Tibial artery (tissue), 4 donors: ENCODE data around the gene STAT3.

Experiments used
- DNase-seq, 2 donors: peaks; one replicate each; pipeline ENCODE4 v3.0.0-alpha.2; 2019
- H3K27ac ChIP-seq, 2 donors: fragments of 200-600 bp; sonication (generic) in 1 of 2; 1 replicate in 1 of 2; 2 replicates in 1 of 2; pipeline ENCODE4 v1.5.1; 2018 to 2019; ENCODE audit warnings: mild to moderate bottlenecking in 1 of 2
- H3K27me3 ChIP-seq, 2 donors: fragments of 200-600 bp; sonication (generic) in 1 of 2; one replicate each; pipeline versions ENCODE4 v1.5.1 to v1.6.0; 2016 to 2019
- H3K36me3 ChIP-seq, 3 donors: fragments of 200-600 bp; sonication (generic) in 2 of 3; one replicate each; pipeline ENCODE4 v1.5.1; 2016 to 2019; ENCODE audit warnings: mild to moderate bottlenecking in 2 of 3
- H3K4me1 ChIP-seq, 4 donors: fragments of 200-600 bp; sonication (generic) in 2 of 4; 1 replicate in 3 of 4; 2 replicates in 1 of 4; pipeline ENCODE4 v1.5.1; 2016 to 2019
- H3K4me3 ChIP-seq, 2 donors: fragments of 200-600 bp; sonication (generic) in 1 of 2; 1 replicate in 1 of 2; 2 replicates in 1 of 2; pipeline ENCODE4 v1.5.1; 2018 to 2019; ENCODE audit warnings: mild to moderate bottlenecking in 2 of 2
- H3K9me3 ChIP-seq, 3 donors: fragments of 200-600 bp; sonication (generic) in 1 of 3; one replicate each; pipeline ENCODE4 v1.5.1; 2016 to 2019
- intact Hi-C: fragments of 100-400 bp; cut with DNase I; formaldehyde crosslinking; loops from one replicate; pipeline ENCODE4 v1.15.0; 2023; ENCODE audit warnings: low total_unique reads
- TF ChIP-seq, protein P1 (sequence below), 2 experiments: fragments of 200-600 bp in 1 of 2; fragments of 450-650 bp in 1 of 2; IDR thresholded peaks; one replicate each; pipeline ENCODE4 v1.5.1; 2017 to 2019; ENCODE audit warnings: antibody characterized with exemption in 2 of 2, mild to moderate bottlenecking in 1 of 2, moderate library complexity in 1 of 2

Gene STAT3

DNA sequence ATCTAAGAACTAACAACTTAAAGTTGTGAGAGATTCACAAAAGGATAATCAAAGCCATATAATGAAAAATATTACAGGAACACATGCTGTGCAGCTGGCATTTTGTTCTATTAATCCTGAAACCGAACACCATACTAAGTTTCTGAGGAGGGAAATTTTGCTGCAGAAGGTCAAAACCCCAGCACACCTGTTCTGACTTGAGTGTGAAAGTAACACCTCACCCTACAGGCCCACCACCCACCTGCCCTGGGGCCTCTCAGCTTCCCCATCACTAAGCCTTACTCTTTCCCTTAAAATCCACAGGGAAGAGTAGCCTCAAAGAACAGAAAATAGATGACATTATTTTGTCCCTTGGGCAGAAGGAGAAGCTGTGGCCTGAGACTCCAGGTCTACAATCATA, 55.2 kb downstream of the STAT3 start:
- peaks cover 85 to 91% (median 89%) of the 10 kb centered on the region in 3 donors for H3K36me3 ChIP-seq
- intact Hi-C loops = no loop called here

DNA sequence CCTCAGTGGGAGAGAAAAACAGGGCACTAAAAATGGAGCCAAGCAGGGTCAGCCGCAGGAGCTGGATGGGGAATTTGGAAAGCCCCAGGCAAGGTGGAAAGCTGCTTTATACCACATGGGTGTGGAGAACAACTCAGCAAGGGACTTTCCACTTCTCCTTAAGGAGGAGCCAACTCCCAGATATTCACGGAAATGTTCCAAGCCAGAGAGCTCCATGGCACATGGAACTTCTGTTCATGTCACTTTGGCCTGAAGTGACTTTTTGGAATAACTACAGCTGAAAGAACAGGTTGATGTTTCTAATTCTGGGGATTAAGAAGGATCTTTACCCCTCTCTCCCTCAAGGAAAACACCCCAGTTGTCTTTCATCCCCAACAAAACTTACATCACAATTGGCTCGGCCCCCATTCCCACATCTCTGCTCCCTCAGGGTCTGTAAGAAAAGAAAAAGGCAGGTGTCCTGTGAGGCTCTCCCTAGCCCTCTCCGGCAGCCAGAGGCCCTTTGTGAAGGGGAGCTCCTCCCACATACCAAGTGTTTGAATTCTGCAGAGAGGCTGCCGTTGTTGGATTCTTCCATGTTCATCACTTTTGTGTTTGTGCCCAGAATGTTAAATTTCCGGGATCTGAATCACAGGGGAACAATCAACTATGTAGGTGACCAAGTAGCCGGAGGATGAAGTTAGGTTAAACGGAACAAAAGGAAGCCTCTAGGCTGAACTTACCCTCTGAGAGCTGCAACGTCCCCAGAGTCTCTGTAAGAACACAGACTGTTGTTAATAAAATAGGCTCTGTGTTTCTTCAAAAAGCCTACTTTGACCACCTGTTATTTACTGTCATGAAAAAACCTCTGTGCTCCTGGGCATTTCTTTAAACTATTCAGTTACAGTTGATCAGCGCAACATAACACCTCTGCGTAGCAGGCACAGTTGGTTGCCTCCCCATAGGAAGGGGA, 58.9 kb downstream of the STAT3 start:
- H3K27me3 ChIP-seq = no peaks in the 10 kb centered on the region
- intact Hi-C loops = no loop called here
- H3K4me1 ChIP-seq = peaks cover 0 to 34% (median 12%) of the 10 kb centered on the region in 4 donors
- no peak for DNase-seq
- H3K36me3 ChIP-seq = peaks cover 78 to 91% (median 87%) of the 10 kb centered on the region in 3 donors
- TF ChIP-seq, protein P1, sequence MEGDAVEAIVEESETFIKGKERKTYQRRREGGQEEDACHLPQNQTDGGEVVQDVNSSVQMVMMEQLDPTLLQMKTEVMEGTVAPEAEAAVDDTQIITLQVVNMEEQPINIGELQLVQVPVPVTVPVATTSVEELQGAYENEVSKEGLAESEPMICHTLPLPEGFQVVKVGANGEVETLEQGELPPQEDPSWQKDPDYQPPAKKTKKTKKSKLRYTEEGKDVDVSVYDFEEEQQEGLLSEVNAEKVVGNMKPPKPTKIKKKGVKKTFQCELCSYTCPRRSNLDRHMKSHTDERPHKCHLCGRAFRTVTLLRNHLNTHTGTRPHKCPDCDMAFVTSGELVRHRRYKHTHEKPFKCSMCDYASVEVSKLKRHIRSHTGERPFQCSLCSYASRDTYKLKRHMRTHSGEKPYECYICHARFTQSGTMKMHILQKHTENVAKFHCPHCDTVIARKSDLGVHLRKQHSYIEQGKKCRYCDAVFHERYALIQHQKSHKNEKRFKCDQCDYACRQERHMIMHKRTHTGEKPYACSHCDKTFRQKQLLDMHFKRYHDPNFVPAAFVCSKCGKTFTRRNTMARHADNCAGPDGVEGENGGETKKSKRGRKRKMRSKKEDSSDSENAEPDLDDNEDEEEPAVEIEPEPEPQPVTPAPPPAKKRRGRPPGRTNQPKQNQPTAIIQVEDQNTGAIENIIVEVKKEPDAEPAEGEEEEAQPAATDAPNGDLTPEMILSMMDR (IDR thresholded peaks at IDR 0.05) = no peak
- H3K9me3 ChIP-seq = no peaks in the 10 kb centered on the region
- peak overlapping the region; percentile 33 to 48 for H3K27ac ChIP-seq
- H3K4me3 ChIP-seq = no peak overlapping the region

More for the DNA sequence above, 55.2 kb downstream of the STAT3 start:
- DNase-seq = no peak
- H3K27ac ChIP-seq = no peak overlapping the region
- H3K9me3 ChIP-seq = no peaks in the 10 kb centered on the region
- no peak overlapping the region for H3K4me3 ChIP-seq
- H3K4me1 ChIP-seq = peaks cover 0 to 20% (median 9%) of the 10 kb centered on the region in 4 donors
- TF ChIP-seq, protein P1 (IDR thresholded peaks at IDR 0.05) = no peak
- no peaks in the 10 kb centered on the region for H3K27me3 ChIP-seq

DNA sequence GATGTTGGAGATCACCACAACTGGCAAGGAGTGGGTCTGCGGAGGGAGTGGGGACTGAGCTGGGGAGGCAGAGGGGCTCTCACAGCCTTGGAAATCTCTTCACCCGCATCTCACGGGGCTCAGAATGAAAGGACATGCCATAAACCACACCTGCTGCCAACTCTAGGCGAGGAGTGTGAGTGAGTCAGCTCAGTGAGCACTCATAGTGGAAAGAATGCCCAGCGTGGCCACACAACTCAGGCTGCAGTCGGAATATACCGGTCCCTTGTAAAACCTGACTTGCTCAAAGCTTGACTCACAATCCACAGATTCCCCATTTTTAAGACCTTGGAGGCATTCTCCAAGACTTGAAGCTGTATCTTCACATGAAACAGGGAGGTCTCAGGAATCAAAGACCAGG, 63.2 kb downstream of the STAT3 start:
- no peaks in the 10 kb centered on the region for H3K9me3 ChIP-seq
- TF ChIP-seq, protein P1 (IDR thresholded peaks at IDR 0.05) = no peak
- peak overlapping the region; percentile 47 to 58 for H3K27ac ChIP-seq
- peaks cover 65 to 93% (median 87%) of the 10 kb centered on the region in 3 donors for H3K36me3 ChIP-seq
- no peaks in the 10 kb centered on the region for H3K27me3 ChIP-seq
- peaks cover 0 to 52% (median 18%) of the 10 kb centered on the region in 4 donors for H3K4me1 ChIP-seq
- intact Hi-C loops = no loop called here
- DNase-seq = peak in 1 of 2 donors; percentile 82
- no peak overlapping the region for H3K4me3 ChIP-seq

DNA sequence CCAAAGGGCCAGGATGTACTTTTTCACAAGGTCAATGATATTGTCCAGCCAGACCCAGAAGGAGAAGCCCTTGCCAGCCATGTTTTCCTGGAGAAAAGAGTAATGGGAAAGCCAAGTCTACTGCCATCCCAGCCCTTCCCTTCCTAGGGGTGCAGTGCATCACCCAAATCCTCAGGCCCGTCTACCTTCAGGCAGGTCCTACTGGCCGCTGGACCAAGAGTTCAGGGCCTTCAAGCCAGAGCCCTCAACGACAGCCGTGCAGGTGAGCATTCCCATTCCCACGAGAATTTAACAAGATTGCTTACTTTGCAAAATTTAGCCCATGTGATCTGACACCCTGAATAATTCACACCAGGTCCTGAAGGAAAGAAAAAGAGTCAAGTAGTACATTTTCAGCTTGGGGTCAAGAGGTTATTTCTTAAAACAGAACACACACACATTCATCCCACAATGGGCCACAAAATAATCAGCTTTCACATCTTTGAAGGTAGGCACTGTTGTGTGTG, 64.9 kb downstream of the STAT3 start:
- peak overlapping the region; percentile 35 to 58 for H3K27ac ChIP-seq
- H3K4me3 ChIP-seq = no peak overlapping the region
- no peak for DNase-seq
- no peaks in the 10 kb centered on the region for H3K9me3 ChIP-seq
- intact Hi-C loops = loop anchor here (2.0 to 5.0 kb wide), 2 partner anchors 81 to 194 kb away; no protein-coding TSS in a partner anchor
- no peaks in the 10 kb centered on the region for H3K27me3 ChIP-seq
- H3K36me3 ChIP-seq = peaks cover 61 to 94% (median 93%) of the 10 kb centered on the region in 3 donors
- H3K4me1 ChIP-seq = peaks cover 0 to 39% (median 11%) of the 10 kb centered on the region in 4 donors
- TF ChIP-seq, protein P1 (IDR thresholded peaks at IDR 0.05) = no peak

DNA sequence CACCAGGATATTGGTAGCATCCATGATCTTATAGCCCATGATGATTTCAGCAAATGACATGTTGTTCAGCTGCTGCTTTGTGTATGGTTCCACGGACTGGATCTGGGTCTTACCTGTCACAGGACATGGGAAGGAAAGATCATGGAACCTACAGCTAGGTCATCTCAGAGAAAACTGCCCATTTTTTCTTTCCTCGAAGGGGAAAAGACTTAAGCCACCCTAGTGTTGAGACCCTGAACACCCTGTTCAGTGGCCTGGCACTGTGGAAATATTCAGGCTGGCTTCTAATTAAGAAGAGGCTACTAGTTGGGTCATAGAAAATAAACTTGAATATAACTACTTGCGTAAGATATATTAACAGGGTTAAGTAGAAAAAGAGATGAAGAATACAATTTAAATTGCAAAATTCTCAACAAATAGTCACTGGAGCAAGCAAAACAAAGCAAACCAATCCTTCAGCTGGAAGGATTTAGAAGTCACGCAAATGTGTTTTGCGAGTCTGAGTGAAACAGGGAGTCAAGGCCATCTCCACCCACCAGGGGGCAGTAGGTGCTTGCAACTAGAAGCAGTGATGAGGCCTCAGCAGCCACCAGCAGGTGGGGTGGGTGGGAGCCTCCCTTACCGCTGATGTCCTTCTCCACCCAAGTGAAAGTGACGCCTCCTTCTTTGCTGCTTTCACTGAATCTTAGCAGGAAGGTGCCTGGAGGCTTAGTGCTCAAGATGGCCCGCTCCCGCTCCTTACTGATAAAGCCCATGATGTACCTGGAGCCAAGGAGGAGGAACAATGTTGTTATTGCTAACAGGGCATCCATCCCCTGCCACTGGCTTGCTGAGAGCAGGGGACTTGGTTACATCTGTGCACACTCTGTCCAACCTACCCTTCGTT, 65.6 kb downstream of the STAT3 start:
- Histone ChIP-seq H3K27ac (peak overlapping the region; percentile 35 to 58), H3K4me1 (peaks cover 0 to 38% (median 11%) of the 10 kb centered on the region in 4 donors)
- intact Hi-C loops = loop anchor here (2.0 to 5.0 kb wide), 2 partner anchors 82 to 195 kb away; no protein-coding TSS in a partner anchor

More for the DNA sequence above, 65.6 kb downstream of the STAT3 start:
- TF ChIP-seq, protein P1 (IDR thresholded peaks at IDR 0.05) = peak; percentile 97 to 100
- no peaks in the 10 kb centered on the region for H3K9me3 ChIP-seq
- H3K36me3 ChIP-seq = peaks cover 62 to 98% (median 98%) of the 10 kb centered on the region in 3 donors
- DNase-seq = peak; percentile 94 to 97
- H3K27me3 ChIP-seq = no peaks in the 10 kb centered on the region
- no peak overlapping the region for H3K4me3 ChIP-seq
